ENCODE measurements around the gene PAPPA2.

Gene PAPPA2

DNA sequence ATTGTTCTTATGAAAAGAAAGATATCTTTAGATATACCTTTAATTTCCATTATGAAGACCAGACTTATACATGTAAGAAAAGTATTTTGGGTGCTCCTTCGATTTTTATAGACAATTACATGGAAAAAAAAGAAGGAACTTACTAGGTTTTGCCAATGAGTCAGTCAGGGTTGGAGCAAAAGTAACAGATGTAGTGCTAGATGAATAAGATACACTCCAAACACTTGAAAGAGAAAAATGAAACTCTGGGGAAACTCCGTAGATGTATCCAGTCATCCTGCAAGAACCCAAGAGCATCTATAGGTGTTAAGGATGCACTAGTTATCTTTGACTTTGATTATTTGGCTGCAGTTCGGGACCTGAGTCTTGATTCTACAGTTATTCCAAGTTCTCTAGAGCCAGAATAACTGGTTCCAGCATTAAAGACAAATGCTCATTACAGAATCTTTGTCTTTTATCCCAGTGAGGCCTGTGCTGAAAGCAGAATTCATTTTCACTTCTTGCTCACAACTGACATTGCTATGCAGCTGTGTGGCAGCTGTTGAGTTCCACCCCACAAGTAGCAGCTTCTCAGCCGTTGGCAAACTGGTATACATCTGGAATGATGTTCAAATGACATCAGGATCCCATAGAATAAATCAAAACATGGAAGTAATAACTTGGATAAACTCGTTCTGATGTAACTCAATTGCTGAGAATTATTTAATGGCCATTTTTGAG lies 375.5 kb downstream of the PAPPA2 start:
- DNase-seq (ENCODE audit: low read depth, low spot score): no peak
- ChIA-PET CTCF (no interaction called here), POLR2A (no interaction called here)
- TF ChIP-seq, protein P1, sequence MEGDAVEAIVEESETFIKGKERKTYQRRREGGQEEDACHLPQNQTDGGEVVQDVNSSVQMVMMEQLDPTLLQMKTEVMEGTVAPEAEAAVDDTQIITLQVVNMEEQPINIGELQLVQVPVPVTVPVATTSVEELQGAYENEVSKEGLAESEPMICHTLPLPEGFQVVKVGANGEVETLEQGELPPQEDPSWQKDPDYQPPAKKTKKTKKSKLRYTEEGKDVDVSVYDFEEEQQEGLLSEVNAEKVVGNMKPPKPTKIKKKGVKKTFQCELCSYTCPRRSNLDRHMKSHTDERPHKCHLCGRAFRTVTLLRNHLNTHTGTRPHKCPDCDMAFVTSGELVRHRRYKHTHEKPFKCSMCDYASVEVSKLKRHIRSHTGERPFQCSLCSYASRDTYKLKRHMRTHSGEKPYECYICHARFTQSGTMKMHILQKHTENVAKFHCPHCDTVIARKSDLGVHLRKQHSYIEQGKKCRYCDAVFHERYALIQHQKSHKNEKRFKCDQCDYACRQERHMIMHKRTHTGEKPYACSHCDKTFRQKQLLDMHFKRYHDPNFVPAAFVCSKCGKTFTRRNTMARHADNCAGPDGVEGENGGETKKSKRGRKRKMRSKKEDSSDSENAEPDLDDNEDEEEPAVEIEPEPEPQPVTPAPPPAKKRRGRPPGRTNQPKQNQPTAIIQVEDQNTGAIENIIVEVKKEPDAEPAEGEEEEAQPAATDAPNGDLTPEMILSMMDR (IDR thresholded peaks at IDR 0.05; ENCODE audit: insufficient read depth, low read length, missing control alignments): no peak
- H3K4me3 ChIP-seq (ENCODE audit: low read depth, low read length): no peak overlapping the region

- TF ChIP-seq, protein P1 (IDR thresholded peaks at IDR 0.05; ENCODE audit: insufficient read depth, low read length, missing control alignments): no peak
- CTCF ChIA-PET: no interaction called here
- POLR2A ChIA-PET: no interaction called here
- no peak overlapping the region for H3K4me3 ChIP-seq (ENCODE audit: low read depth, low read length)
- no peak for DNase-seq (ENCODE audit: low read depth, low spot score)
Measured at GRCh38 chr1:176839216-176839615, 376.2 kb downstream of the PAPPA2 start.

DNA sequence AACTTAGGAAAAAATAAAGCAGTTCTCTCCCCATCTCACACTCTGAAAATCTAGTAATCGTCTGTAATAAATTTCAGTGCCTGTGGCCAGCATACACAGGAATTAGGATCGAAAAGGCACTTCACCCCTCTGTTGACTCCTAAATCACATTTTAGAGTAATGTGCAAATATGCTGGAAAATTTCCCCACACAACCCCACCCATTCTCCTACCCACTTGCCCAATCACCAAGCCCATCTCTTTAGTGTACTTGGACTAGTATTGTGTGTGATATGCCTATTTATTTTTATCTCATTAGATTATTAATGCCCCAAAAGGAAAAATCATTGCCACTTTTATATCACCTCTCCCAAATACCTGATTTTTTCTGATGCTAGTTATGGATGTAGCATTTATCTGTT lies 378.3 kb downstream of the PAPPA2 start:
- TF ChIP-seq, protein P1 (IDR thresholded peaks at IDR 0.05; ENCODE audit: insufficient read depth, low read length, missing control alignments): no peak
- no peak for DNase-seq (ENCODE audit: low read depth, low spot score)
- ChIA-PET POLR2A (no interaction called here), CTCF (interaction anchor here (1.0 to 2.2 kb wide), 2 partner anchors 282 to 1686 kb away, joined by 4 to 7 read pairs; no protein-coding TSS in a partner anchor)
- H3K4me3 ChIP-seq (ENCODE audit: low read depth, low read length): no peak overlapping the region

- ChIA-PET CTCF (interaction anchor here (1.0 to 5.6 kb wide), 5 partner anchors 152 to 1692 kb away, joined by 3 to 38 read pairs (median 6); no protein-coding TSS in a partner anchor), POLR2A (no interaction called here)
- DNase-seq (ENCODE audit: low read depth, low spot score): peak; percentile 26
Measured at GRCh38 chr1:176843352-176844297, 380.6 kb downstream of the PAPPA2 start.

DNA sequence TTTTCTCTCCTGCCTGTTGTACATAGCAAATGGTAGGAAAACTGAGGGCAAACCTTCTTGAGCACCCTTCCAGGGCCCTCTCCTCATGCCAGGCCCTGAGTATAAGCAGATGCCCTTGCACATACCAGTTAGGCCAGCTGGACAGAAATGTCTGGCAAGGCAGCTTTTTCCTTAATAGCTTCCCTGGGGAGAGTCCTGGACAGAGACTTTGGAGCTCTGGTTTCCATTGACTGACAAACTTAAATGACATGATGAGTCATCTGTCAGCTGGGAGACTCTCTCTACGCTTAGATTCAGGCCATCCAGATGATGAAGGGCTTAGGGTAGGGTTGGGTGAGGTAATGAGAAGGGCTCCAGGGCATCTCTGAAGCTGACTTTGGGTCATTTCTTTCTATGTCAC lies 384.1 kb downstream of the PAPPA2 start:
- no peak overlapping the region for H3K4me3 ChIP-seq (ENCODE audit: low read depth, low read length)
- no peak for DNase-seq (ENCODE audit: low read depth, low spot score)
- TF ChIP-seq, protein P1 (IDR thresholded peaks at IDR 0.05; ENCODE audit: insufficient read depth, low read length, missing control alignments): no peak
- CTCF ChIA-PET: interaction anchor here (0.9 to 5.6 kb wide), 2 partner anchors 10 to 288 kb away, joined by 3 to 38 read pairs; no protein-coding TSS in a partner anchor
- POLR2A ChIA-PET: no interaction called here

More at GRCh38 chr1:176843352-176844297, 380.6 kb downstream of the PAPPA2 start:
- no peak overlapping the region for H3K4me3 ChIP-seq (ENCODE audit: low read depth, low read length)
- TF ChIP-seq, protein P1 (IDR thresholded peaks at IDR 0.05; ENCODE audit: insufficient read depth, low read length, missing control alignments): peak; percentile 39

- no peak for DNase-seq (ENCODE audit: low read depth, low spot score)
- TF ChIP-seq, protein P1 (IDR thresholded peaks at IDR 0.05; ENCODE audit: insufficient read depth, low read length, missing control alignments): no peak
- CTCF ChIA-PET: no interaction called here
- H3K4me3 ChIP-seq (ENCODE audit: low read depth, low read length): no peak overlapping the region
- POLR2A ChIA-PET: no interaction called here
Measured at GRCh38 chr1:176849281-176849680, 386.3 kb downstream of the PAPPA2 start.

Measured in AG04449 (cell line).